WTC11 (cell line): ENCODE measurements around the gene DNAAF5.

Experiments used
- CREM ChIP-seq: sonication (generic); formaldehyde crosslinking; IDR thresholded peaks from 2 replicates; pipeline ENCODE4 v1.8.1; 2022; ENCODE audit warnings: mild to moderate bottlenecking, missing genetic modification reagents, moderate library complexity
- FOXJ3 ChIP-seq: sonication (generic); formaldehyde crosslinking; IDR thresholded peaks from 2 replicates; pipeline ENCODE4 v1.9.0; 2021; ENCODE audit warnings: missing genetic modification reagents, mild to moderate bottlenecking, borderline replicate concordance
- GABPB1 ChIP-seq: sonication (generic); formaldehyde crosslinking; IDR thresholded peaks from 2 replicates; pipeline ENCODE4 v1.8.1; 2023; ENCODE audit warnings: mild to moderate bottlenecking, missing genetic modification reagents
- JUN ChIP-seq: sonication (generic); formaldehyde crosslinking; IDR thresholded peaks from 2 replicates; pipeline ENCODE4 v1.8.0; 2023; ENCODE audit warnings: mild to moderate bottlenecking, missing genetic modification reagents
- SP1 ChIP-seq: sonication (generic); formaldehyde crosslinking; conservative IDR thresholded peaks from 2 replicates; pipeline ENCODE4 v1.8.1; 2022; ENCODE audit warnings: missing genetic modification reagents
- TF ChIP-seq, protein P1 (sequence below): fragments of 200-600 bp; IDR thresholded peaks from 2 replicates; pipeline ENCODE4 v1.8.0; 2022; ENCODE audit warnings: antibody characterized with exemption

DNA sequence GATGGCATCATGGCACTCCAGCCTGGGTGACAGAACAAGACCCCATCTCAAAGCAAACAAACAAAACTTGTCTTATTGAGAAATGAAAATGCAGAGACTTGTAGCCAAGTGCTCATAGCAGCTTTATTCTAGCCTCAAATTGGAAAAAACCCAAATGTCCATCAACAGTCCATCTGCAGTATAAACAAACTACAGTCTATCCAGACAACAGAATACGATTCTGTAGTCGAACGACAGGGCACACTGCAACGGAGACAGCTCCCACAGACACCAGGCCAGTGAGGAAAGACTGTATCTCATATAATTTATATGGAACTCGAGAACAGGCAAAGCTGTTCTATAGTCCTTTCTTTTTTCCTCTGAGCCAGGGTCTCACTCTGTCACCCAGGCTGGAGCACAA is 65.0 kb downstream of the DNAAF5 start:
- TF ChIP-seq JUN (CRISPR knock-in tag) (no peak), GABPB1 (CRISPR knock-in tag) (no peak), FOXJ3 (no peak), SP1 (no peak), CREM (CRISPR knock-in tag) (no peak)
- TF ChIP-seq, protein P1, sequence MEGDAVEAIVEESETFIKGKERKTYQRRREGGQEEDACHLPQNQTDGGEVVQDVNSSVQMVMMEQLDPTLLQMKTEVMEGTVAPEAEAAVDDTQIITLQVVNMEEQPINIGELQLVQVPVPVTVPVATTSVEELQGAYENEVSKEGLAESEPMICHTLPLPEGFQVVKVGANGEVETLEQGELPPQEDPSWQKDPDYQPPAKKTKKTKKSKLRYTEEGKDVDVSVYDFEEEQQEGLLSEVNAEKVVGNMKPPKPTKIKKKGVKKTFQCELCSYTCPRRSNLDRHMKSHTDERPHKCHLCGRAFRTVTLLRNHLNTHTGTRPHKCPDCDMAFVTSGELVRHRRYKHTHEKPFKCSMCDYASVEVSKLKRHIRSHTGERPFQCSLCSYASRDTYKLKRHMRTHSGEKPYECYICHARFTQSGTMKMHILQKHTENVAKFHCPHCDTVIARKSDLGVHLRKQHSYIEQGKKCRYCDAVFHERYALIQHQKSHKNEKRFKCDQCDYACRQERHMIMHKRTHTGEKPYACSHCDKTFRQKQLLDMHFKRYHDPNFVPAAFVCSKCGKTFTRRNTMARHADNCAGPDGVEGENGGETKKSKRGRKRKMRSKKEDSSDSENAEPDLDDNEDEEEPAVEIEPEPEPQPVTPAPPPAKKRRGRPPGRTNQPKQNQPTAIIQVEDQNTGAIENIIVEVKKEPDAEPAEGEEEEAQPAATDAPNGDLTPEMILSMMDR: no peak
